Lower leg skin (tissue), 3 donors: ENCODE data around the gene TTC7B.

ENCODE experiments used
- POLR2A ChIP-seq, 2 donors: fragments of 450-650 bp; IDR thresholded peaks; one replicate each; pipeline ENCODE4 v1.6.1; 2016 to 2017; ENCODE audit warnings: antibody characterized with exemption in 2 of 2, mild to moderate bottlenecking in 1 of 2, moderate library complexity in 1 of 2
- TF ChIP-seq, protein P1 (sequence below), 3 donors: fragments of 450-650 bp; IDR thresholded peaks; one replicate each; pipeline ENCODE4 v1.5.1; 2016; ENCODE audit warnings: antibody characterized with exemption in 3 of 3, mild to moderate bottlenecking in 3 of 3, moderate library complexity in 2 of 3

DNA sequence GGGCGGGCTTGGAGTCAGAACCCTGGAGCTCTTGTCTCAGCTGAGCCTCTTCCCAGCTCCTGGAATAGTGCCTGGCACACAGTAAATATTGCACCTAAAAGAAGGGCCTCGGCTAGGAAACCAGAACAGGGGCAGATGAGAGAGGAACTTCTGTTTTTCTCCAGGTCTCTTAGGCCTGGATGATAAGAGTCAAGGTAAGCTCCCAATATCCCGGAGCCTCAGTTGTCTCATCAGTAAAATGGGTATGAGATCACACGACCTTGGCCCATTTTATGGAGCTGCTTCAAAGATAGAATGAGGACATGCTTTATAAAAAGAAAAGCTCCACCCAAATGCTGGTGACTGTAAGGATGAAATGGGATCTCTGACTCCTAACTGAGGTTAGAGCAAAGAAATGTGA is 202.2 kb downstream of the TTC7B start:
- TF ChIP-seq, protein P1, sequence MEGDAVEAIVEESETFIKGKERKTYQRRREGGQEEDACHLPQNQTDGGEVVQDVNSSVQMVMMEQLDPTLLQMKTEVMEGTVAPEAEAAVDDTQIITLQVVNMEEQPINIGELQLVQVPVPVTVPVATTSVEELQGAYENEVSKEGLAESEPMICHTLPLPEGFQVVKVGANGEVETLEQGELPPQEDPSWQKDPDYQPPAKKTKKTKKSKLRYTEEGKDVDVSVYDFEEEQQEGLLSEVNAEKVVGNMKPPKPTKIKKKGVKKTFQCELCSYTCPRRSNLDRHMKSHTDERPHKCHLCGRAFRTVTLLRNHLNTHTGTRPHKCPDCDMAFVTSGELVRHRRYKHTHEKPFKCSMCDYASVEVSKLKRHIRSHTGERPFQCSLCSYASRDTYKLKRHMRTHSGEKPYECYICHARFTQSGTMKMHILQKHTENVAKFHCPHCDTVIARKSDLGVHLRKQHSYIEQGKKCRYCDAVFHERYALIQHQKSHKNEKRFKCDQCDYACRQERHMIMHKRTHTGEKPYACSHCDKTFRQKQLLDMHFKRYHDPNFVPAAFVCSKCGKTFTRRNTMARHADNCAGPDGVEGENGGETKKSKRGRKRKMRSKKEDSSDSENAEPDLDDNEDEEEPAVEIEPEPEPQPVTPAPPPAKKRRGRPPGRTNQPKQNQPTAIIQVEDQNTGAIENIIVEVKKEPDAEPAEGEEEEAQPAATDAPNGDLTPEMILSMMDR (IDR thresholded peaks at IDR 0.05) = no peak
- no peak for TF ChIP-seq POLR2A (IDR thresholded peaks at IDR 0.05)
